Ascending aorta (tissue), 2 donors: Measurements from ENCODE around the gene CDCA7L. TPM values are rescaled to one million over a fixed set of nuclear protein-coding genes. Genes with fewer than 3 reads are reported as not detected.

Experiments used
- DNase-seq, 2 donors: peaks; one replicate each; pipeline ENCODE4 v3.0.0-alpha.2; 2019; ENCODE audit warnings: low spot score in 2 of 2
- H3K27ac ChIP-seq, 2 donors: fragments of 200-600 bp; sonication (generic); one replicate each; pipeline ENCODE4 v1.5.1; 2016 to 2017; ENCODE audit warnings: mild to moderate bottlenecking in 1 of 2
- H3K27me3 ChIP-seq: fragments of 200-600 bp; sonication (generic); one replicate; pipeline ENCODE4 v1.5.1; 2017
- H3K36me3 ChIP-seq, 2 donors: fragments of 200-600 bp; sonication (generic); one replicate each; pipeline ENCODE4 v1.5.1; 2016
- H3K4me1 ChIP-seq, 2 donors: fragments of 200-600 bp; sonication (generic); one replicate each; pipeline ENCODE4 v1.5.1; 2016 to 2017; ENCODE audit warnings: mild to moderate bottlenecking in 1 of 2
- H3K4me3 ChIP-seq, 2 donors: fragments of 200-600 bp; sonication (generic); one replicate each; pipeline ENCODE4 v1.5.1; 2016 to 2017; ENCODE audit warnings: mild to moderate bottlenecking in 1 of 2
- H3K9me3 ChIP-seq, 2 donors: fragments of 200-600 bp; sonication (generic); one replicate each; pipeline ENCODE4 v1.5.1; 2016
- CTCF ChIP-seq, 3 experiments: fragments of 200-600 bp in 2 of 3; fragments of 450-650 bp in 1 of 3; sonication (generic) in 2 of 3; IDR thresholded peaks; one replicate each; pipeline ENCODE4 v1.5.1; 2016 to 2019; ENCODE audit warnings: antibody characterized with exemption in 3 of 3, mild to moderate bottlenecking in 1 of 3, moderate library complexity in 1 of 3
- intact Hi-C: fragments of 100-400 bp; cut with DNase I; formaldehyde crosslinking; loops from one replicate; pipeline ENCODE4 v1.15.1; 2023
- total RNA-seq: library from RNA; depleted of rRNA; stranded (reverse); fragments of >200 nt; gene quantifications from one replicate; pipeline ENCODE4 v1.1.0, GENCODE V29; 2016

Gene CDCA7L
- total RNA-seq, 1 donor from 2014 or later, result 1.5 TPM

GRCh38 chr7:21916176-21916575 lies 29.5 kb downstream of the CDCA7L start:
- H3K27me3 ChIP-seq, result no peaks in the 10 kb centered on the region
- no peak for TF ChIP-seq CTCF (IDR thresholded peaks at IDR 0.05)
- no peak overlapping the region for H3K27ac ChIP-seq
- intact Hi-C loops, result no loop called here
- DNase-seq, result no peak
- no peaks in the 10 kb centered on the region for H3K4me1 ChIP-seq
- no peaks in the 10 kb centered on the region for H3K36me3 ChIP-seq
- H3K4me3 ChIP-seq, result no peak overlapping the region
- no peaks in the 10 kb centered on the region for H3K9me3 ChIP-seq

- no peaks in the 10 kb centered on the region for H3K4me1 ChIP-seq
- DNase-seq, result no peak
- H3K4me3 ChIP-seq, result no peak overlapping the region
- intact Hi-C loops, result no loop called here
- no peak for TF ChIP-seq CTCF (IDR thresholded peaks at IDR 0.05)
- H3K9me3 ChIP-seq, result no peaks in the 10 kb centered on the region
- no peaks in the 10 kb centered on the region for H3K36me3 ChIP-seq
- H3K27me3 ChIP-seq, result no peaks in the 10 kb centered on the region
- no peak overlapping the region for H3K27ac ChIP-seq
Measured at GRCh38 chr7:21915140-21915539, 30.6 kb downstream of the CDCA7L start.

- TF ChIP-seq CTCF (IDR thresholded peaks at IDR 0.05), result no peak
- intact Hi-C loops, result no loop called here
- no peaks in the 10 kb centered on the region for H3K9me3 ChIP-seq
- H3K27me3 ChIP-seq, result no peaks in the 10 kb centered on the region
- no peaks in the 10 kb centered on the region for H3K36me3 ChIP-seq
- no peak overlapping the region for H3K27ac ChIP-seq
- DNase-seq, result no peak
- no peak overlapping the region for H3K4me3 ChIP-seq
- H3K4me1 ChIP-seq, result no peaks in the 10 kb centered on the region
Measured at GRCh38 chr7:21914671-21915070, 31.0 kb downstream of the CDCA7L start.

GRCh38 chr7:21912931-21913780 lies 32.5 kb downstream of the CDCA7L start:
- intact Hi-C loops, result no loop called here
- no peaks in the 10 kb centered on the region for H3K4me1 ChIP-seq
- no peaks in the 10 kb centered on the region for H3K9me3 ChIP-seq
- DNase-seq, result no peak
- H3K27ac ChIP-seq, result no peak overlapping the region
- TF ChIP-seq CTCF (IDR thresholded peaks at IDR 0.05), result no peak
- no peak overlapping the region for H3K4me3 ChIP-seq
- no peaks in the 10 kb centered on the region for H3K36me3 ChIP-seq
- no peaks in the 10 kb centered on the region for H3K27me3 ChIP-seq

GRCh38 chr7:21912305-21912704 lies 33.4 kb downstream of the CDCA7L start:
- H3K27me3 ChIP-seq, result no peaks in the 10 kb centered on the region
- no peak overlapping the region for H3K27ac ChIP-seq
- H3K9me3 ChIP-seq, result no peaks in the 10 kb centered on the region
- no peaks in the 10 kb centered on the region for H3K36me3 ChIP-seq
- intact Hi-C loops, result no loop called here
- DNase-seq, result no peak
- no peak overlapping the region for H3K4me3 ChIP-seq
- no peak for TF ChIP-seq CTCF (IDR thresholded peaks at IDR 0.05)
- H3K4me1 ChIP-seq, result no peaks in the 10 kb centered on the region
